ENCODE measurements around the gene RAD23B.

GRCh38 chr9:107251756-107252322 lies 31.2 kb upstream of the RAD23B start:
- TF ChIP-seq POLR2A (IDR thresholded peaks at IDR 0.05; ENCODE audit: low read depth) = no peak
- TF ChIP-seq POLR2AphosphoS5 (IDR thresholded peaks at IDR 0.05) = peak; percentile 5 to 38
